GM19099 (cell line): ENCODE measurements around the gene TRMU.

Experiments
- POLR2A ChIP-seq: IDR thresholded peaks from 3 replicates; pipeline ENCODE4 v1.6.1; 2011; ENCODE audit warnings: low read depth; ENCODE audit not compliant: insufficient read length; ENCODE audit errors: extremely low read depth

TRMU gene

DNA sequence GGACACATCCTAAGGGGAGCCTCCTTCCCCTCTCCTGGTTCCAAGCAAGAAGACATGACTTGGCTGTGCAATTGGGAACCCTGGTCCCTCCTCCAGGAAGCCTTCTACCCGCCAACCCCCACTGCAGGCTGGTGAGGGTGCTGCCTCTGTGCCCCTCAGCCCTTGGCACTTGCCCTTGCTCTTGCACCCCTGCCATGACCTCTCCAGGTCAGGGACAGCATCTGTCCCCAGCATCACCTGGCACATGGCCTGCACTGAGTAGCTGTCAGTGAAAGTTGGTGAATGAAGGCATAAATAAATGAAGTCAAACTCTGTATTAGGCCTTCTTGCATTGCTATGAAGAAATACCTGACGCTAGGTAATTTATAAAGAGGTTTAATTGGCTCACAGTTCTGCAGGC, 40.7 kb upstream of the TRMU start:
- no peak for TF ChIP-seq POLR2A

DNA sequence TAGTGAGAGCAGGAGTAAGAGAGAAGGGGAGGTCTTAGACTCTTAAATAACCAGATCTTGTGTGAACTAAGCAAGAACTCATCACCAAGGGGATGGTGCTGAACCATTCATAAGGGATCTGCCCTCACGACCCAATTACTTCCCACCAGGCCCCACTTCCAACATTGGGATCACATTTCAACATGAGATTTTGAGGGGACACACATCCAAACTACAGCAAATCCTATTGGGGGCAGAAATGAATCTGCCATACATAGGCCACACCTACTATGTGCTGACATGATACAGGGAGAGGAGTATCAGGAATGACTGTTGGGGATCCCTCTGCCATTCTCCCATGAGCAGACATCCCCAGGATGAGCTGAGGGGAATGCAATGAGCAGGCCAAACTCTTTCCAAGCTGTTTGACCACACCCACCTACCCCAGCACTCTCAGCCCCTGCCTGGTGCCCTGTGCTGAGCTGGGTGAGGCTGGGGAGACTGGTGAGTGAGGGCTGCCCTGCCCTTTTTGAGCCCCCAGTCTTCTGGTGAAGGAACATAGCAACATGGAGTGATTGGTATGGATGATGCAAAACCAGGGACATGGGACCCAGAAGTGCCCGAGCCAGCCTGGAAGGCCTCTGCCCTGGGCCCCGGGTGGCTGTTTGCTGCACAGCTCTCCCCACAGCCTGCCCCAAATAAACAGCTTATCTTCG, 40.1 kb upstream of the TRMU start:
- TF ChIP-seq POLR2A: no peak

DNA sequence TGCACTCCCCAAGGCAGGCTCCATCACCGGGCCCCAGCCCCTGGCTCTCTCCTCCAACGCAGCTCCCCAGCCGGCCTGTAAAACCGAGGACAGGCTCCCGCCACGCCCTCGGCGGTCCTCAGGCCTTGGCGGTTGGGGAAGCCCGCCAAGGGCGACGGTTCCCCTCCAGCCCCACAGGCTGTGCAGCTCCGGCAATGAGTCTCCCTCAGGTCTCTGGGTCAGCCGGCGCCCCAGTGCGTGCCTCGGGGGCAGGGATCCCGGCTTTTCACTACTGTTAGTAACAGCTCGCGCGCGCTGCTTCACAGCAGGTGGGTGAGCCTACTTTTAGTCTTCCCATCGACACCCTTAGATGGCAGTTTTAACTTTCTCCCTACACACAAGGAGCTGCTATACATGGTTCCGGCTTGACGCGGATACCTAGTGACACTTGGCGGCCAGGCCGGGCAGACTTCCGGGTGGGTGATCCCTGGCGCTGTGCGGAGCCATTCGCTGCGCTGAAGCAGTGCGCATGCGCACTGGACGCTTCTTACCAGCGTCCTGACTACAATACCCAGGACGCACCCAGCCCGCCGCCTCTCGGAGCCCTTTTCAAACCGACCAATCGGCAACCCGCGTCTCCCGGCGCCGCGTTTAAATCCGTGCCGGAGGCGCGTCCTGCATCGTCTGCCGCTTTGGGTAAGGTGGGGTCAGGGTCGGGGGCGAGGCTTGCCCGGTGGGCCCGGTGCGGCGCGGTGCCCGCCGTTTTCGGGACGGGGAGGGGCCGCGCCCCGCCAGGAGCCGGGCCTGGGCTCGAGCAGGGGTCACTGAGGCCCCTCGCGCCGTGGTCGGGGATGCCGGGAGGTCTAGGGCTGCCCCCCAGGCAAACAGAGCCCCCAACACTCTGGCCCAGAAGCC, 39.0 kb upstream of the TRMU start, which contains the start of gene GTSE1:
Gene GTSE1, plus strand, starts transcription at position 614 of the 894 bp plus-strand sequence. CDS start 531 bp downstream, outside the sequence.
- peak; percentile 88 for TF ChIP-seq POLR2A

DNA sequence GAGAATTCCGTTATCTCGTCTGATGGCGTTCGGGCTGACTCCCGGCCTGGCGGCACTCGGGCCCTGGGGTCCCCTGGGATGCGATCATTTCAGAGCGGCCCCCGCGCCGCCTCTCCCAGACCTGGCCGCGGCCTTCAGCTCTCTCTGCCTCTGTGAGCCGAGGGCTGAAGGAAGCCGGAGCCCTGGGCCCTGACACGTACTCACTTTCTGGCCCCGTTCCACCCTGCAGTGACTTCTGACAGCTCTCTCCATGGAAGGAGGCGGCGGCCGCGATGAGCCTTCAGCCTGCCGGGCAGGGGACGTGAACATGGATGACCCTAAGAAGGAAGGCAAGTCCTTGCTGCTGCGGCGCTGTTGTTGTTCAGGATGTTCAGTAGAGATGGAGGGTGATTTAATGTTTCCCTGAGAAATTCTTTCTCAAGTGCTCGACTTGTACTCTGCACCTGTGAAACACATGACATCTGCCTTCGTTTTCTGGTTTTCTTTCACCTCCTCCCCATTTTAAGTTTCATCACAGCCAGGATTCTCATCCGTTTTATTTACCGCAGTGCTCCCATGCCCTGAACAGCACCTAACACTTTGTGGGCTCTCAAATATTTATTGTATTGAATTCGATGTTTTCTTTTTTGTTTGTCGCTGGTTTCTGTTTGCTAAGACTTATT, 38.2 kb upstream of the TRMU start:
- no peak for TF ChIP-seq POLR2A

DNA sequence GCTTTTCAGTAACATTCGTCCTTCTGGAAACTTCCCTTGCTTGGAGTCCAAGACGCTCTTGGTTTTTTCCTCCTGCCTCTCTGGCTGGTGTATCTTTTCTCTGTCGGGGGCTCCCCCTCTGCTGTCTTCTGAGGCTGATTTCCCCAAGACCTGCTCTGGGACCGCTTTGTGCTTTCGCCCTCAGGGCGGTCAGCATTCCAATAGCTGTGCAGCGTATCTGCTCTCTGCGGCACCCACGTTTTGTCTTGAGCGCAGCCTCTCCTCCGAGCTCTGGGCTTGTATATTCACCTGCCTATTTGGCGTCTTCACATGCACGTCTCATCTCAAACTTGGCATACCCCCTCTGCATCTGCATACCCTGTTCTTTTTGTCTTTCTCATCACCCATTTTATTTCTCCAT, 36.4 kb upstream of the TRMU start:
- TF ChIP-seq POLR2A: no peak

DNA sequence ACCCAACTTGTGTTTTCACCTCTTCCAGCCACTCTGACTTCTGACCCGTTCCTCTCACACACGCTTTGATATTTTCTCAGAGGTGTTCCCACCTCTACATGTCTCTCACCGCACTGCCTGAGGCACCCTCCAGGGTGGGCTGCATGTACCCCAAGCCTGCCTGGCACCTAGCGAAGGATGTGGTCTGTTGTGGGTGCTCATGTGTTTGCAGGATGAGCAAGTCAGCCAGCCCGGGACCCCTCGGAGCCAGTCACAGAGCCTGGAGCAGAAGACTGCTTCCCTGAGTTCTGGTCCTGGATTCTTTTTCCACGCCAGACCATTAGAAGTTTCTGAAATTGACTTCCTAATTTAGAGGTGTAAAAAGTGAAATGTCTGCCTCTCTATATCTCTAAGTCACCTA, 35.0 kb upstream of the TRMU start:
- TF ChIP-seq POLR2A: no peak

DNA sequence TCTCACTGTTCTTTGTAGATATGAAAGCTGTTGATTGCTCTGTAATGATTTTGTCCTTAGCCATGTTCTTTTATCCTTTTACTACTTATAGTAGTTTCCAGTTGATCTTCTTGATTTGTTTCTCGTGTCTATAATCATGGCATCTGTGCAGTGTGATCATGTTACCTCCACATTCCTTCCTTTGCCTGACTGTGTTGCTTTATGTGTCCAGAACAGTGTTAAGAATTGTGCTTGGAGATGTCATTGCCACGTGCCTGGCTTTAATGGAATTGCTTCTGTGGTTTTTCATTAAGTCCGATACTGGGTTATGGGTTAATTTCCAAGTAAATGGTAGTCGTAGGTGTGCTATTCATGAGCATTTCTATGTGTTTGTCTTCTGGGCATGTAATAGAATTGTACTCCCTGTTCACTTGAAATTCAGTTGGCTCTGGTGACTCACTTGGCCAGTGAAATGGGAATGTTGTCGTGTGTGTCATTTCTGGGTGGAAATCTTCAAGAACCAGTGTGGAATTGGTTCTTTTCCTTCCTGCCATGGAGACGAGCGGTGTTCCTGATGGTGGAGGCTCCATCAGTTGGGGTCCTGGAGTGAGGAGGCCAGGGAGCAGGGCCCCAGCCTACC, 32.1 kb upstream of the TRMU start:
- no peak for TF ChIP-seq POLR2A

DNA sequence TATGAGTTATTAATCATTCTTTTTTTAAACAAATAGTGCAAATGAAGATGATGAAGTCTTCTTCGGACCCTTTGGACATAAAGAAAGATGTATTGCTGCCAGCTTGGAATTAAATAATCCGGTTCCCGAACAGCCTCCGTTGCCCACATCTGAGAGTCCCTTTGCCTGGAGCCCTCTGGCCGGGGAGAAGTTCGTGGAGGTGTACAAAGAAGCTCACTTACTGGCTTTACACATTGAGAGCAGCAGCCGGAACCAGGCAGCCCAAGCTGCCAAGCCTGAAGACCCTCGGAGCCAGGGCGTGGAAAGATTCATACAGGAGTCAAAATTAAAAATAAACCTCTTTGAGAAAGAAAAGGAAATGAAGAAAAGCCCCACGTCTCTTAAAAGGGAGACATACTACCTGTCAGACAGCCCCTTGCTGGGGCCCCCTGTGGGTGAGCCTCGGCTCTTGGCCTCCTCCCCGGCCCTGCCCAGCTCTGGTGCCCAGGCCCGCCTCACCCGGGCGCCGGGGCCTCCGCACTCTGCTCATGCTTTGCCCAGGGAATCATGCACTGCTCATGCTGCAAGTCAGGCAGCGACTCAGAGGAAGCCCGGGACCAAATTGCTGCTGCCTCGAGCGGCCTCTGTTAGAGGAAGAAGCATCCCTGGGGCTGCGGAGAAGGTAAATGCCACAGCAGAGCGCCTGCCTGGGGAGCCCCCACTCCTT, 27.1 kb upstream of the TRMU start:
- no peak for TF ChIP-seq POLR2A

DNA sequence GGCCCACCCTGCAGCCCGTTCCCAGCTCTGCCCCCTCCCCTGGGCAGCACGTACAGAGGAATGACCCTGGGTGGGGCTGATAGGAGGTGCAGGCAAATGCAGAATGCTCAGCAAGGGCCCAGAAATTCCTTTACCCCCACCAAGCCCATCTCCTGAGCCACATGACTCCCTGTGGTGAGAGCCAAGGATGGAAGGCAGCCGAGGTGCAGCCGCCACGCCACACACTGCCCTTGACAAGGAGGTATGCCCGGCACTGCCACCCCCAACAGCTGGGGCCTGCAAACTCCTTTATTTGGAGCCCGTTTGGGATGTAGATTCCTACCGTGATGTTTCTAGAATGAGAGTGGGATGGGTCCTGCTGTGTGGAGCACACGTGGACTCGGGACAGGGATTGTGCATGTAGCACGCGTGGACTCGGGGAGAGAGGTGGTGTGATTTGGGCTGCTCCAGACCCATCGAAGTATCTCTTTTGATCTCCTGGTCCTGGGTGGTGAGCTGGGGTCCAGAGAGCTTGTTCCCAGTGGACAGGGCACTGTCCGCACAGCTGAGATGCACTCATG, 25.9 kb upstream of the TRMU start:
- TF ChIP-seq POLR2A: no peak

DNA sequence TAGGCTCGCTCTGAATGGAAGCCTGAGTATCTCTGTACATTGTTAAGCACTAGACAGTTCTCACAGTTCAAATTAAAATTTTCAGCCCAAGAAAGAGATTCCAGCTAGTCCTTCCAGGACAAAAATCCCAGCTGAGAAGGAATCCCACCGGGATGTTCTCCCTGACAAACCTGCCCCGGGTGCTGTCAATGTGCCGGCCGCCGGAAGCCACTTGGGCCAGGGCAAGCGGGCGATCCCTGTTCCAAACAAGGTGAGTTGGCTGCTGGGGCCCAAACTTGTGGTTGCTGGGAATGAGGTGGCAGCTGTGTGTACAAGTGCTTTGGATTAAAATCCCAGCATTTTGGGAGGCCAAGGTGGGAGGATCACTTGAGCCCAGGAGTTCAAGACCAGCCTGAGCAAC, 23.5 kb upstream of the TRMU start:
- TF ChIP-seq POLR2A: no peak

DNA sequence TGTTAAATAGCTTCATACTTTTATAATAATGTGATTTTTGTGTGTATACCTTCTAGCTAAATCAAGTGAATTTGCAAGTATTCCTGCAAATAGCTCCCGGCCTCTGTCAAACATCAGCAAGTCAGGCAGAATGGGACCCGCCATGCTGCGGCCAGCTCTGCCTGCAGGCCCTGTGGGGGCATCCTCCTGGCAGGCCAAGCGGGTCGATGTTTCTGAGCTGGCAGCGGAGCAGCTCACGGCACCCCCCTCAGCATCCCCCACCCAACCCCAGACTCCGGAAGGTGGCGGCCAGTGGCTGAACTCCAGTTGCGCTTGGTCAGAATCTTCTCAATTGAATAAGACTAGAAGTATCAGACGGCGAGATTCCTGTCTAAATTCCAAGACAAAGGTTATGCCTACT, 19.5 kb upstream of the TRMU start:
- TF ChIP-seq POLR2A: no peak

DNA sequence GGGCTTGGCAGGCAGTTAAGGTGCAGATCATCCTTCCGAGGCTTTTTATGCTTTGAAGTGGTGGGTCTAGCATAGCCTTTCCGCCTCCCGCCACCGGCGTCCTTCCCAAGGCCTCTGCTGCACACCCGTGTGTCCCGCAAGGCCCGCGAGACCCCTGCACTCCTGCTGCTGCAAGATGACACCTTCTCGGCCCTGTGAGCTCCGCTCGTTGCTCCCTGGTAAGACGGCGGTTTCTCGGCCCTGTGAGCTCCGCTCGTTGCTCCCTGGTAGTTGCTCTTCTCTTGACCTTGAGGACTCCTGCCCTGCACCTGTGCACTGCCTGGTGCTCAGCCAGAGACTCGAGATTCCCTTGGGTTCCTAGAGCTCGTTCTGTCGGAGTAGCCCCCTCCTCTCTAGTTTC, 17.9 kb upstream of the TRMU start:
- no peak for TF ChIP-seq POLR2A

DNA sequence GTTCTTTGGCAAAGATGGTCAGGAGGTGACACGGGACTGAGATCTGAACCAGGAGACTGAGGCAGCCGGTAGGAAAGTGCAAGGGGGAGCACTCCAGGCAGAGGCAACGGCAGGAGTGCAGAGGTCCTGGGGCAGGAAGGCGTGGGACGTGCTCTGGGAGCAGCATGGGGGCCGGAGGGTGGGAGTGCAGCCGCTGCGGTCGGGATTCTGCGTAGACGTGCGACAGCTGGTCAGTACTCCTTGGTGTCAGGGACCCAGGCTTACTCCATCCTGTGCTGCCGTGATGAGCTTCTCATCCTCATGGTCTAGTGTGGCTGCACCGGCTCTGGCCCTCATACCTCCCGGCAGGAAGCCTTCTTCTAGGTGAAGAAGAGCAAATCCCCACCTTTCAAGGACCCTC, 16.9 kb upstream of the TRMU start:
- TF ChIP-seq POLR2A: no peak

DNA sequence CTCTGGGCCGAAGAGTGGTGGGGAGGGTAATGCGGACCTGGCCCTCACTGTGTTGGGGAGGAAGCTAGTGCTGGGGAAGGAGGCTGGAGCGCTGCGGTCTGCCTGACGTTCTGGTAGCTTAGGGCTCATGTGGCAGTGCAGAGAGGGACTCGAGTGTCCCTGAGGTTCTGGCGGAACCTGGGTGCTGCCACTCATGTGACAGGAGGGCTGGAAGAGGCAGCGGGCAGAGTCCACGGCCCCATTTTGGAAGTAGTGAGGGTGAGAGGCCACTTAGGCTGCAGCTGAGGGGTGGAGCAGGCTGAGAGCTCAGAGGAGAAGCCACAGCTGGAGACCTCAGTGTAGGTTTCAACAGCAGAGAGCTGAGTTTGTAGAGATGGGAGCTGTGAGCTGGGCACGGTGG, 16.2 kb upstream of the TRMU start:
- no peak for TF ChIP-seq POLR2A
